Amniotic epithelial cell (primary cell): ENCODE data around the gene WDR17.
"Not testable (repeated sequence)": the region's sequence is repeated elsewhere in the genome, so short reads cannot be mapped to it uniquely, and the experiment has no call there.

Experiments
- DNase-seq: peaks from one replicate; pipeline ENCODE4 v3.0.0-alpha.2; 2010; ENCODE audit warnings: low read depth

Gene WDR17

GRCh38 chr4:176191974-176192373 is 126.3 kb downstream of the WDR17 start:
- DNase-seq = peak; percentile 48

GRCh38 chr4:176193126-176193525 is 127.5 kb downstream of the WDR17 start:
- DNase-seq = peak; percentile 42

- peak; percentile 77 for DNase-seq
These were observed 128.3 kb downstream of the WDR17 start for GRCh38 chr4:176193938-176194337.

DNA sequence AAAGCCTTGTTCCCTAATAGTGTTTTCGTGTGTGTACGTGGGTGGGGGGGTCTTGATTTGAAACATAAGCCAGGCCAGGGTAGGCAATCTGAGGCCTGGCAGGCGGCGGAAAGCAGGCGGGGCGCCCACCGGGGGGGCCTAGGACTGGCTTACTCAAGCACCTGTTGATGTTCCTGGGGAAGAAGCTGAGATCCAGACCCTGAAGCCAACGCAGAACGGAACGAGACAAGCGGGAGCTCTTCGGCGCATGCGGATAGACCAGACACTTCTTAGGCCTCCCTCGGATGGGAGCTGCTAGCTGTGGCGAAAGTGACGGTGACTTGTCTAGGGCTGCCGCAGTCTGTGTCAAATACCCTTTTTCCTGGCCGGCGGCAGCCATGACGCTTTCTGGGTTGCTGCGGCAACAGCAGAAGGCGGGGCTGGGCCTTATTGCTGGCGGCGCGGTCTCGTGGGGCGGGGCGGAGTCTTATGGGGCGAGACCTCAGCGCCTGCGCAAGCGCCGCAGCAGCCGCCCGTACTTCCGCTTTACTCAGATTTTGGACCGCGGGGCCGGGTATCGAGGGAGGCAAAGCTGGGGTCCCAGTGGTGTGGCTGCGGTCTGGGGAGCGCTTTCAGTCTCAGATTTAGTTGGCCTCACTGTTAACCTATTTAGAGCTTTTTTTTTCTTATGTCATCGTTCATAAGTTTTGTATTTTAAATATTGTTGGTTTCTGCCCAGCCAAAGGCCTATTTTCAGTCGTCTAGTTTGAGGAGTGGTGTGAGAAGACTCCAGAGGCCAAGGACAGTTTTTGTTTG is 129.7 kb downstream of the WDR17 start, which contains the start of gene SPATA4:
Gene SPATA4, minus strand, starts transcription at position 402 of the 795 bp plus-strand sequence. Its CDS starts 23 bp downstream, at position 379.
- DNase-seq = peak; percentile 82

DNA sequence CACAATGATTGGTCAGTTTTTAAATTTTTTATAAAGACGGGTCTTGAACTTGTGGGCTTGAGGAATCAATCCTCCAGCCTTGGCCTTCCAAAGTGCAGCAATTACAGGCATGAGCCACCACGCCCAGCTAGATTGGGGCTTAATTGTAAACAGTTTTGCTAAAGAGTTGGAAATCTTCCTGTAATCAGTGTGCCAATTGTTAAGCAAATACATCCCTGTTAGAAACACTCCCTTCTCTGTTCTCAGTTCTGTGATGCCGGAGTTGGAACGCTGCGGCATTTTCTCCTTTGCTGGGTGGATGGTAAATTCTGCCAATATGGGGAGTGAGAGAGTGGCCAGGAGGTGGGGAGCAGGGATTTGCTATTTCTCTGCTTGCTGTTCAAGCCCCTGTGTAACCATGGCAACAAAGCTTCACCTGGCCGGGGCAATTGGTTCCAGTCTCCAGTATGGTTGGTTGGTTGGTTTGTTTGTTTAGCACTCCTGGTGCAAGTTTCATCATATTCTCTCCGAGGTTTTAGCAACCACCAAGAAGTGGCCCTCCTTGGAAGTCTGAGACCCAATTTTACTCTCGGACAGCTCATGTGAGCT is 132.8 kb downstream of the WDR17 start:
- no peak for DNase-seq

DNA sequence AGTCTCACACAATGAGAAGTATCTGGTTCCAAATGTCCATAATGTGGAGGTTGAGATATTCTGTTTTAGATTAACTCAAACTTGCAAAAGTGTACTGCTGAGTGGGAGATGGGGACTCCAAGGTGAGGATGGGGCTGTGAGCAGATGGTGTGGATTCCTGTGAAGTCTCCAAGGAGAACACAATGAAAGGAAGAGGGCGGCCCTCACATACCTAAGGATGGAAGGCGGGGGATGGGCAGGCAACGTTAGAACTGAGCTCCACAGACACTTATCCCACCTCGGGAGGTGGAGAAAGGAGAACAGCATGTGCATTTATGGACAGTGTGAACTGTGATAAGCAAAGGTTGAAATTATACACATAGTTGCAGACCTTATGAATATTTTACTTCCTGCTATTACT is 139.7 kb downstream of the WDR17 start:
- no peak for DNase-seq

DNA sequence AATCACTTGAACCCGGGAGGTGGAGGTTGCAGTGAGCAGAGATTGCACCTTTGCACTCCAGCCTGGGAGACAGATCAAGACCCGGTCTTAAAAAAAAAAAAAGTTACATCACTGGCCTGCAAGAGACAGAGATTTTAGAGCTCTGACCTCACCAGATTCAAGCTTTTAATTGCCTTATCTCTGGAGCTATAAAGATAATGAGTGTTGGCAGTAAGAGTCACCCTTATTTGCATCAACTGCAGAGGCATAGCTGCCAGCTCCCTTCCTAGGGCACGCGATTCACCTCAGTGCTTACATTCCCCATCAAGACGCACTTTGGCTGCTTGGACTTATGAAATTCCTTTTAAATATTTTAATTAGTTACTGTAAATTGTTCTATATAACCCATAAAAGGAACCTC is 142.2 kb downstream of the WDR17 start:
- peak; percentile 26 for DNase-seq

DNA sequence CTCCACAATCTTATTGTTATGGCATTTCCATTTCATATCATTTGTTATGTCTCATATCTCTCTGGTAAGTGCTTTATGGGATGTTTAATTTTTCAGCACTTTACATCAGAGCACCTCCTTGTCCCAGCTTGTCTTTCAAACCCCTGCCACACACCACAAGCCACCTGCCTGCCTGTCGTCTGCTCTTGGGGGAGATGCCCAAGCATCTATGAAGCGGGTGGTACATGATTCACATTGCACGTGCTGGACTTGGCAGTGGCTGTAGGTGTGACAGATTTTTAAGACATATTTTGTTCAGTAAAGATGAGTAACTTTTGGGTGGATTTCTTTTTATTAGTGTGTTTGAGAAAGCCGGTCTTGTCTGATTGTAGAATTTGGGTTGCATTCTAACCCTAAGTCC is 143.9 kb downstream of the WDR17 start:
- DNase-seq = no peak

GRCh38 chr4:176210101-176210500 is 144.5 kb downstream of the WDR17 start:
- no peak for DNase-seq

DNA sequence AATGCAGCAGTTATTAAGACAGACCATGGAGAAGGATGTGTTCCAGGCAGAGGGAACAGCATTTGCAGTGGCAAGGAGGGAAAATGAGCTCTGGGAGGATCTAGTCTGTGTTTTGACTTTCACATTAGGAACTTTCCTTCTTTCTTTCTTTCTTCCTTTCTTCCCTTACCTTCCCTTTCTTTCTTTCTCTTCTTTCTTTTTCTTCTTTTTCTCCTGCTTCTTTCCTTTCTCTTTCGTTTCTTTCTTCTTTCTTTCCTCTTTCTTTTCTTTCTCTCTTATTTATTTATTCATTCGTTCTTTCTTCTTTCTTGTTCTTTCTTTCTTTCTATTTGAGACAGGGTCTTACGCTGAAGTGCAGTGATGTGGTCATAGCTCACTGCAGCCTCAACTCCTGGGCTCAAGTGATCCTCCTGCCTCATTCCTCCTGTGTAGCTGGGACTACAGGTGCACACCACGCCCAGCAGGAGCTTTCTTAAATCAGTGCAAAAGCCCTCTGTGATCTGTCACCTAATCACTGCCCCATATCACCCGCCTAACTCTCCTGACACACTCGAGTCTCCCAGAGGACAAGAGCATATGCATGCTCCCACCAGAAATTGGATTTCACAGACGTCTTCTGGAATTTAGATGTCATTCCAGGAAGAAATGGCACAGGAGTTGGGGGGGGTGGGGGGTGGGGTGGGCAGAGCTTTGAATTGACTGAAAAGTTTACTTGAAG is 145.1 kb downstream of the WDR17 start:
- no peak for DNase-seq

GRCh38 chr4:176212351-176212750 is 146.7 kb downstream of the WDR17 start:
- DNase-seq = not testable (repeated sequence)

- DNase-seq = no peak
These were observed 151.9 kb downstream of the WDR17 start for GRCh38 chr4:176217510-176217909.

GRCh38 chr4:176222149-176222548 is 156.5 kb downstream of the WDR17 start:
- DNase-seq = no peak

- no peak for DNase-seq
These were observed 157.9 kb downstream of the WDR17 start for GRCh38 chr4:176223561-176223960.

GRCh38 chr4:176226736-176227135 is 161.1 kb downstream of the WDR17 start:
- no peak for DNase-seq

GRCh38 chr4:176229645-176230044 is 164.0 kb downstream of the WDR17 start:
- DNase-seq = no peak
